RPMI8226 (cell line): Measurements from ENCODE around the gene SHF.
"Not testable (repeated sequence)": the region's sequence is repeated elsewhere in the genome, so short reads cannot be mapped to it uniquely, and the experiment has no call there.

Experiments
- DNase-seq: peaks from one replicate; pipeline ENCODE4 v3.0.0-alpha.2; 2015

SHF gene, protein sequence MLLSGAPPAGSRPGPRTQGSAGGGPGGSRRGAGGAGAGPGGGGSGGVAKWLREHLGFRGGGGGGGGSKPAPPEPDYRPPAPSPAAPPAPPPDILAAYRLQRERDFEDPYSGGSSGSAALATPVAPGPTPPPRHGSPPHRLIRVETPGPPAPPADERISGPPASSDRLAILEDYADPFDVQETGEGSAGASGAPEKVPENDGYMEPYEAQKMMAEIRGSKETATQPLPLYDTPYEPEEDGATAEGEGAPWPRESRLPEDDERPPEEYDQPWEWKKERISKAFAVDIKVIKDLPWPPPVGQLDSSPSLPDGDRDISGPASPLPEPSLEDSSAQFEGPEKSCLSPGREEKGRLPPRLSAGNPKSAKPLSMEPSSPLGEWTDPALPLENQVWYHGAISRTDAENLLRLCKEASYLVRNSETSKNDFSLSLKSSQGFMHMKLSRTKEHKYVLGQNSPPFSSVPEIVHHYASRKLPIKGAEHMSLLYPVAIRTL

DNA sequence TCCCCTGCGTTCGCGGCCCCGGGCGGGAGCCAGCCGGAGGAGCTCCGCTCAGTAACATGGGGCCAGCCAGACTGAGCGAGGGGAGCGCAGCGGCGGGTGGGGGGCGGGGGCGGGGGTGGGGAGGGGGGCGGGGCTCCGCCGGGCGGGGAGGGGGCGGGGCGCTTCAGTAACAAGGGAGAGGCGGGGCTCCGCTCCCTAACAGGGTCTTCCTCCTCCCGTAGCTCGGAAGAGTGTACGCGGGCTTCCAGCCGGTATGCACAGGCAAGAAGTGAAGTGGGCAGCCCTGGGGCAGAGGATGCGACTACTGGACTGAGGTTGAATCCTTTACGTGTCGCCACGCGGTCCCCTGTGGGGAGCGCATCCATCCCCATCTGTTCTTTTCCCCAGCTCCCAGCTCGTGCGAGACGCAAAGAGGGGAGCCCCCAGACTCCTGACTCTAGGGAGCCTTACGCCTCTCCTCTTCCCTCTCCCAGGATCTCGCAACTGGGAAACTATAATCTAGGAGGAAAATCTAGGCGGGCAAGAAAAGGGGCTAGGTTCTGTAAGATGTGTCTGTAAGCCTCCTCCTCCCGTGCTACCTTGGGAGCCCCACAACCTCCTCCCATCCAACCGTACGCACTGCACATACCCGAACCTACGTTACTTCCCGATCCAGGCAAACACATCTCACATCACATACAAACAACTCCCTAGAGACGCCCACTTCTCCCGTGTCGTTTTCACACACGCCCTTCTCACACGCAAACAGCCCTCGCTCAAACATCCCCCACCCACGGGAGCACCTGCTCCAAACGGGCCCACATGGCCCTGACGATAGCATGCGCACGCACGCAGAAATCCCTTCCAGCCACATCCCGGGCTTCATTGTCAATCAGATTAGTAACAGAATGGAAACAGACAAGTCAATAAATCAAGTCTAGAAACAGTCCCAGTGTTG lies at the start of gene SHF:
TSS of gene SHF (minus strand) at position 73 of the 937 bp plus-strand sequence. CDS start at position 58, 15 bp downstream.
- peak; percentile 17 for DNase-seq

DNA sequence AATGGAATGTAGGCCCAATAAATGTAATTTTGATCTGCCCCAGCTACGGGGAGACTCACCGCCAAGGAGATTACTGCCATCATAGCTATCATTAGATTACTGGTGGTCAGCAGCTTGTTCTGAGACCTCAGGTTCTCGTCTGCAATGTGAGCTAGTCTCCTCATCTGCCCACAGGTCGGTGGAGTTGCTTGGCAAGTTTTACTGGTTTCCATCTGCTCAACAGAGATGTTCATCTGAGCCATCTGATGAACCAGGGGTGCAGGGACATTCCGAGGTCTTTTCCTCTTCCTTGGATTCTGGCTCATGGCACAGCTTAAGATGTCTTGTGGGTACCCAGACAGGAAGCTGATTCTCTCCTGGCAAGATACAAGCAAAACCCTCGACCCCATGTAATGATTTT lies 49.0 kb upstream of the SHF start:
- DNase-seq, result not testable (repeated sequence)

DNA sequence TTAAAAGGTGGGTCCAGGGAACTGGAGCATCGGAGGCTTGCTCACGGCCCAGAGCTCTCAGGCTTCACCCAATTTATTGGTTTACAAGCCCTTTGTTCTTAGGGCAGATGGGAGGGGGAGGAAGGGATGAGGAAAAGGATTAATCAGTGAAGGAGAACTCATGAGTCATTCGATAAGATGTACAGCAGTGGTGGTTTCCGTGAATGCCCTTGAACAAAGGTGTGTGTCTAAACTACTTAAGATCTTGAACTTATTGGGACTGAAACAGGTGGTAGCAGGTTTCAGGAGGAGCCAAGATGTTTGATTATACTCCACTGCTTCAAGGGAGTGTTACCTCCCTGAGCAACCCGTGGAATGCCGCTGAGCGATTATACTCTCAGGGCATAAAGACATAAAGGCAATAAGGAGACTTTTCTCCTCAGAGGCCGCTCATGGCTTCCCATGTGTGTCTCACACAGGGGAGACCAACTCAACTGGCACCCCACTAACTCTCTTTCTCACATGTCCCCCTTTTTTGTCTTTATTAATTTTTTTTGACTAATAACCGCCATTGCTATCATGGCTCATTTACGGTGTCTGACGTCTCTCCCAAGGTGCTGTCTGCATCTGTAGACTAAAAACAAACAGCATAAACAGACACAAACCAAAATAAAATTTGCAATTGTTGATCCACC lies 46.9 kb upstream of the SHF start:
- DNase-seq, result no peak

DNA sequence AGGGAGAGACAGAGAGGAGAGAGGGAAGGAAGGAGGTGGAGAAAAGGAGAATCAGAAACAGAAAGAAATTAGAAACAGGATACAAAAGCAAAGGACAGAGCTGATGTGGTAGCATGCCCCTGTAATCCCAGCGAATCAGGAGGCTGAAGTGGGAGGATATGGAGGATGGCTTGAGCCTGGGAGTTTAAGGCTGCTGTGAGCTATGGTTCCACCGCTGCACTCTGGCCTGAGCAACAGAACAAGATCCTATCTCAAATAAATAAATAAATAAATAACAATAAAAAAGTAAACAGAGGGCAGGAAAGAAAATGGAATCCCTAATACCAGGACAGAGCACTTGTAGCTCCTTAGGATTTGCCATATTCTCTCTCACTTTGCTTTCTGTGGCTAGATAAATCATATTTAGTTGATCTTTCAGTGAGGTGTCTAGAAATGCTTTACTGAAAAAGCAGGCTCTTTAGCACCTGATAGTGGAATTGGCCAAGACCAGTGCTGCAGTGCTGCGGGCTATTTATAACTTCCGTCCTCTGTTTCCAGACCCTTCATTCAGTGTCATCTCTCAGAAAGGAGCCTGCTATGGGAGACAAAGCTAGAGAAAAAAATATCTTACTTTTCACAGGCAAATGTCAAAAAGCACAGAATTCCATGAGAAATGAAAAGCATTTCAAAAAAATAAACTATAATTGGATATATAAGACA lies 44.2 kb upstream of the SHF start:
- no peak for DNase-seq

DNA sequence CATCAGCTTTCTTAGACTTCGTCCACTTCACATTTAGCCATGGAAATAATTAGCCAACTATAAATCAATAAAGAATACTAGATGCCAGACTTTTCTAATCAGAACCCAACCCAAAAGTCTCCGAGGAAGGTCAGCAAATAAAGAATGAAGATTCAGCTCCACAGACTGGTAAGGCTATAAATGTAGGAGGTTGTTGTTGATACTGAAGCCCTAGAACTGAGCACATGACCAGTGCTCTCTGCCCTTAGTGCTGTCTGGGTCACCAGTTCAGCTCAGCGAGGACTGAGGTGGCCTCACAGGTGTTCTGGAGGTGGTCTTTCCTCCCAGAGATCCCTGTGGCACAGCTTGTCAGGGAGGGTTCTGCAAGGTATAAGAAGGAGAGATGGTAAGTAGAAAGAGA lies 43.4 kb upstream of the SHF start:
- DNase-seq, result no peak

DNA sequence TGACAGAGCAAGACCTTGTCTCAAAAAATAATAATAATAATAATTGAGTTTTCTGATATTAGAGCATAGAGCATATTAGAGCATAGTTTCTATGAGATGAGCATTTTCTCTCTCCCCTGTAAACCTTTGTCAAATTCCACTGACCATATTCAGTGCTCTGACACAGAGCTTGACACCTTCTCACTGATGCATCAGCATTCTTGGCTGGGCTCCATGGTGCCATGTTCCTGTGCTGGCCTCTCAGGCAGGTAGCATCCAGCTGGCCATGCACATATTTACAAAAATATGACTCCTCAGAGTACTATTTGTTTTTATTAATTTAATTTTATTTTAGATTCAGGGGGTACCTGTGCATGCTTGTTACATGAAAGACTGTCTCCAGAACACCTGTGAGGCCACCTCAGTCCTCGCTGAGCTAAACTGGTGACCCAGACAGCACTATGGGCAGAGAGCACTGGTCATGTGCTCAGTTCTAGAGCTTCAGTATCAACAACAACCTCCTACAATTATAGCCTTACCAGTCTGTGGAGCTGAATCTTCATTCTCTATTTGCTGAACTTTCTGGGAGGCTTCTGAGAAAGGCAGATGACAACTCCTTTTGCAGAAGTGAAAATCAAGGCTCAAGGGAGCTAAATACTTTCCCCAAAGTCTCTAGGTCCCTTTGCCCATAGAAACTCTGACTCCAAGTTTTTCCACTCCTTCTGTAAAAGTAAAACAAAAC lies 42.6 kb upstream of the SHF start:
- no peak for DNase-seq

DNA sequence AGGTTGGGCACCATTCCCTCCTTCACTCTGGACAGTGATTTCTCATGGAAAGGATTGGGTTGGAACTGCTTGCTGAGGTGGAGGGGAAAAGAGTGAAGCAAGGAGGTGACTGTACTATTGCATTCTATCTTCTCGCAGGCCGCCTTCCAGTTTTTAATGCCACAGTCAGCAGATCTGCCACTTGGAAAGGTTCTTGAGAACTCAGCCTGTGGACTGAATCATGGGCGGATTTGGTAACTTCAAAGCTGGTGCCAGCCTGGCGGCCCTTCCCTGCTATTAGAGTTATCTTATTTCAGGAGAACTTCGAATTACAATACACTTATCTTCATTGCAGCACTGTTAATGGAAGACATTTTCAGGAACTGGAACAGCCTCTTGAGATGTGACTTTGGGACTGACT lies 41.2 kb upstream of the SHF start:
- DNase-seq, result no peak

DNA sequence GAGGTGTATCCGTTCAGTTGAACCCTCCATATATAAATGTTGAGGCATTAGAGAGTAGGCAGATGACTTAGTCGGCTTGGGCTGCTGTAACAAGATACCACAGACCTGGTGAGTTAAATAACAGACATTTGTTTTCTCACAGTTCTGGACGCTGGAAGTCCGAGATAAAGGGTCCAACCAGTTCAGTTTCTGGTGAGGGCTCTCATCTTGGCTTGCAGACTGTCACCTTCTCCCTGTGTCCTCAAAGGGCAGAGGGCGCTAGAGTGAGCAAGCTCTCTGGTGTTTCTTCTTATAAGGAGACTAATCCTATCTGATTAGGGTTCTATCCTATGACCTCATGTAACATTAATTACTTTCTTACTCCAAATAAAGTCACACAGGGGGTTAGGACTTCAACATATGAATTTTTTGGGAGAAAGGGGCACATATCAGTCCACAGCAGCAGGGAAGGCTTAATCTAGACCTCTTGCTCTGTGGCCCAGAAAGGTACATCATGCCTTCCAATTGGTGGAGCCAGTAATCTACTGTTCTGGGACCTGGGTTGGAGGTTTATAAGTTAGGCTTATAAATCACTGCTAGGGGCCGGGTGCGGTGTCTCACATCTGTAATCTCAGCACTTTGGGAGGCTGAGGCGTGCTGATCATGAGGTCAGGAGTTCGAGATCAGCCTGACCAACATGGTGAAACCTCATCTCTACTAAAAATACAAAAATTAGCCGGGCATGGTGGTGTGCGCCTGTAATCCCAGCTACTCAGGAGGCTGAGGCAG lies 37.9 kb upstream of the SHF start:
- no peak for DNase-seq

DNA sequence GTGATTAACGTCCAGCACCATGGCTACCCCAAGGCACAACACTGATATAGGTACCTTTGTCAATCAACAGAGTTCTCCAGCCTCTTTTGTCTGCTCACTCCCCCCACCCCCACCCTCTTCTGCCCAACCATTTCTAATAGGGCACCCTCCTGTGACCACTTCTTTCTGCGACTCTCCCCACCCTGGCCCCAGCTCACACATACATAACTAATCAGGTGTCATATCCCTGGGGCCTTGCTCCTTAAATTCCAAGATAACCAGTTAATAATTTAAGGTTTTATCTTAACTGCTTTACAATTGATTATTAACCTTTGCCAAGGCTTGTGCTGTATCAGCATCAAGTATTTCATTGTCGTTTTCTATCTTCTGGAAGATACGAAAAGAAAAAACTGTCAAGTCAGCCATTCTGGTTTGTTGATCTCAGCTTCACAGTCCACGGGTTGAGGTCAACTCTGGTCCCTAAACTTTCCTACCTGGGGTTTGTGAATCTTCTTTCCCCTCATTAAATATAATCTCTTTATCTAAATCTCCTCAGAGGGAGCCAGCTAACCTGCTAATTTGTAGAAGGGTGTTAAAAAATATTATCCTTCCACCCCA lies 37.0 kb upstream of the SHF start:
- no peak for DNase-seq

DNA sequence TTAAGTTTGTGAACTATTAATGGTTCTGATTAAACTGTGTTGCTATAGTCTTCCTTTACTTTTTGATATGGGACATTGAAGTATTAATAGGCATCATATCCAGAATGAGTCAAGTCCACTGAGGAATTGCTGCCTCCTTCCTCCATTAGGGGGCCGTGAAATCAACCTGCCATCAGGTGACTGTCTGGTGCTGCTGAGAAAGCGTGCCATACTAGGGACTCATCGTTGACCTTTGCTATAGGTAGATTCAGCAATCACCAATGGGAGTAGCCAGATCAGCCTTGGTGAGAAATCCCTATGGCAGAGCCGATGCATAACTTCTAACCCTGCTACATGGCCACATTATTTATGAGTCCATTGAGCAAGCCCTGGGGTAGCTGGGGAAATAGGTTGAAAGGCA lies 34.2 kb upstream of the SHF start:
- no peak for DNase-seq

DNA sequence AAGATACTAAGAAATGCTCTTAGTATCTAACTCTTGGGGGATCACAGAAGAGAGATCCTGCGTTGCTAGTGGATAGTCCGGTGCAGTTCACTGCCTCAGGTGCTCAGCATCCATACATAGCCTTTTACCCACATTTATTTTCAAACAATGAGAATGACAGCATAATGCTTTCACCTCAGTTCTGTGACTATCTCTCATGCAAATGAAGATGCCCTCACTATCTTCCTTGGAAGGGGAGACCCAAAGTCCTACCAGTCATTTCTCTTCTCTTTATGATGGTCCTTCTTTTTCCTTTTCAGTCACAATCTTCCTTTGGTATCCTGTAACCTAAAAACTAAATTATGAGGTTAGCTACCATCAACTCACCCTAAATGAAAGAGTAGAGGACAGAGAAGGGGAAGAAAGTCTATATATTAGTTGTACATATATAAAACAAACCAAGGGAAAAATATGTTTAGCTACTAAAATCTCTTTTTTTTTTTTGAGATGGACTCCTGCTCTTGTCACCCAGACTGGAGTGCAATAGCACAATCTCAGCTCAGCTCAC lies 33.4 kb upstream of the SHF start:
- no peak for DNase-seq

DNA sequence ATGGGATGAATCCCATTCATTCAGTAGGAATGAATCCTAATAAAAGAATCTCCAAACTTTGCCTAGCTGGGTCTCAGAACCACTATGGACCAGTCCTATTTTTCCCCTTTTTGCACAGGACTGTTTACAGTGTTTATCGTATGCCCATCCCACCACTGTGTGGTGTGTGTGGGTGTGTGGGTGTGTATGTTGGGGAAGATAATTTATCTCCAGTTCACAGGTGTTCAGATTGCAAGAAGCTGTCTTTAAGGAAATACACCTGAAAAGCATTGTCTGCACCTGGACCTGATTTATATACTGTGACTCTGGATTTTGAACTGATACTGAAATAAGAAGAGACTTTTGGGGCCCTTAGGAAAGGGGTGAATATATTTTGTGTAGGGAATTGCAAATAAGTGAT lies 24.7 kb upstream of the SHF start:
- DNase-seq, result no peak

DNA sequence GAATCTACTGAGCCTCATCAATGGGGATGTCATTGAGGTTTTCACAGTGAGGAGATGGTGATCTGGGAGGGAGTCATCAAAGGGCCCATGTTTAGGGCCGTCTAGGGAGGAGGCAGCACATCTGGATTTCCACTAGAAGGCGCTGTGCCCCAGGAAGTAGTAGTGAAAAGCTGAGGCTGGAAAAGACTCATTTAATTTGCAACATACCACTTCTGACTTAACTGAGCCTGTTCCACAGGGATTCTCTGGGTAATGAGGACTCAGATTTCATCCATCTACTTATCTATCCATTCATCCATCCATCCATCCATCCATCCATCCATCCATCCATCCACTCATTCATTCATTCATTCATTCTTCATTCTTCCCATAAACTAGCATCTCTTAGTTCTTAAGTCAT lies 17.4 kb upstream of the SHF start:
- DNase-seq, result peak; percentile 57

DNA sequence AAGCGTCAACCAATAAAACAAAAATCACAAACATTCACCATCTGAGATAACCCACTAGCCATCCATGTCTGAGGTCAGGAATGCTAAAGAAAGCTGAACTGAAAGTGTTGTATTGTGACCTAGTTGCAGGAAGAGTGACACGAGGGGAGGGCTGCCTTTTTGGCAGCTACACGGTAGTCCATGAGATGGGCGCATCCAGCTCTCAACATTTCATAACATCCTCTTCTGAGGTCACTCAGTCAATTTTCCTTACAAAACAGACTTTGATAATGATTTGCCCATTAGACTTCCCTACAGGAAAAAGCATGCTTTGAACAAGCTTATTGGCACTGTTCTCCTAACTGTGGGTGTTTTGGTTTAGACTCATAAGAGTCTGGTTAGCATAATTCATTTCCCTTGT lies 15.4 kb upstream of the SHF start:
- DNase-seq, result no peak

DNA sequence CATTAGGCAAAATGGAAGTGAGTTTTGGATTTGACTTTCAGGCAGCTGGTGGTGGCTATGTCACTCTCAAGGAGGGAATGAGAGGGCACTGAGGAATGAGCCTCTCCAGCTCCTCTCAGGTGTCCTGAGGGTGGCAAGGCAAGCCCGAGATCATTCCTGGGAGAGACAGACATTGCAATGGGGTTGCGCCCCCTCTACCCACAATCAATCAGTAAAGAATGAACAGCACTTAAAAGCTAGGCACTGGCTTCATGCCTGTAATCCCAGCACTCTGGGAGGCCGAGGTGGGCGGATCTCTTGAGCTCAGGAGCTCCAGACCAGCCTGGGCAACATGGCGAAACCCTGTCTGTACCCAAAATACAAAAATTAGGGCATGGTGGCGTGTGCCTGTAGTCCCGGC lies 14.1 kb upstream of the SHF start:
- no peak for DNase-seq

DNA sequence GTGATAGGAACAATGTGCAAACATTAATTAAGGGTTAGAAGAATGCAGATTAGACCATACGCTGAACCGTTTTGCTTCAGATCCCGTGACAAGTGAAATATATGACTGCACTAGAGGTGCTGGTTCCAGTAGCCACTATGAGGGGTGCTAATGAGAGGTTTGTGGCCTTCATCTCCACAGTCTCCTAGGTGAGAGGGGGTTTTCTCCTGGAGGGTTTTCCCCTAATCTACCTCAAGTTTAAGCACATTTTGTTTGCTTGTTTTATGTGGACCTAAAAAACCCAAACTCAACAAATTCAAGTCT lies 13.7 kb upstream of the SHF start:
- DNase-seq, result no peak

DNA sequence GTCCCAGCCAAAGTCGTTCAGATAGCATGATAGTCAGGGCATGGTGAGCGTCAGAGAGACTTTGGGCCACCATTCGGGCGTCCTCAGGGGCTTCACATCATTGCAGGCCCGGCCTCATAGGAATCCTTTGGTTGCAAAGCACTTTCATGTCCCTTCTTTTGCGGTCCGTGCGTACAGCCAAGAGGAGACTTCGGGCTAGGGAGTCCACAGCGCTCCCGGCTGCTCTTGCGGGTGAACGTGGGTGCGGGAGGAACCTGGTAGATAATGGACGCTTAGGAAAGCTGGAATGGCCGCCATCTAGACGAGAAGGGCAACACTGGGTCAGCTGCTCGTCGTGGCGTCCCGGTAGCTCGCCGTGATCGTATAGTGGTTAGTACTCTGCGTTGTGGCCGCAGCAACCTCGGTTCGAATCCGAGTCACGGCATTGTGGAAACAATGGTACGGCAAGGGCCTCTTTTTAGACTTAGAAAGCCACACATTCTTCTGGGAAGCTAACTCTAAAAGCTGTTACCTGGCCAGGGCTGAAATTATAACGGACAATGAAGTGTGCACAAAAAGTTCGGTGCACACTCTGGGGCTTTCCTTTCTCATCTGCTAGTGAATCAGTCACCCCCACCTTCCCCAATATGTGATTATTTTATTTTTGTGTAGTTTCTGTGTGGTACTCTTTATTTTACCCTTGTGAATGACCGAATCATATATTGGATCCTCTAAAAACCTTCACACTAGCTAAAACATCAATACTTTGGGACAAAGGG lies 13.2 kb upstream of the SHF start:
- DNase-seq, result peak; percentile 77

DNA sequence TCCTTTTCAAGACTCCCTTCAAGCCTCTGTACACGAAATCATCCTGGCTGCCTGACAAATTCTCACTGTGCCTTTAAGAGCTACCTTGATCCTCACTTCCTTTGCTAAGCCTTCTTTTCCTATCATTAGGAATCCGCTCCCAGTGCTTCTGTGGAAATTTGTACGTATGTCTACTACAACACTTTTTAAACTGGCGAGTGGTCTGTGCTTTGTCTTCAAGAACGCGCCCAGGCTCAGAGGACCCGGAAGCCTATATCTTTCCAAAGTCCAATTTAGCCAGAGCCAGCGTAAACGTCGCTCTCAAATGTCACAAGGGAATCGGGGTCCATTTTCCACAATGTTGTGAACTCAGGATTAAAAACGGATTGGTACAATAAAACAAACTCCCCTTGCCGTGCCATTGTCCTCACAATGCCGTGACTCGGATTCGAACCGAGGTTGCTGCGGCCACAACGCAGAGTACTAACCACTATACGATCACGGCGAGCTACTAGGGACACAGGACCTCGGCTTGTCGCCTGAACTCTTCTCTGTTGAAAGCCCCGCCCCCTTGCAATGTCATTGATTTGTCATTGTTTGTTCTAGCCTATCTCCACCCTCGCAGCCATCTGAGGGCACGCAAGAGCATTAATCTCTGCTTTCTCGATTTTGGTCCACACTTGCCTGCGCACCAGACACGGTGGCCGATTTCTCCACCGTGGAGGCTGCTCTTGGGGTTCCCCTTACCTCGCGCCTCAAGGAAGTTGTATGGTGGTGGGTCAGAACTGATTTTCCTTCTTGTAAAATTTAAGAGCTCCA lies 12.4 kb upstream of the SHF start:
- peak; percentile 84 for DNase-seq
